GM19395 (cell line): ENCODE results near the gene SH3PXD2A.

ENCODE experiments used
- ATAC-seq: cut with Tn5 transposase; IDR thresholded peaks from one replicate; pipeline ENCODE4 v1.9.1; 2021; ENCODE audit warnings: mild to moderate bottlenecking, moderate library complexity; ENCODE audit not compliant: unreplicated experiment

Gene SH3PXD2A

GRCh38 chr10:103855424-103855823 is at the start of gene SH3PXD2A:
TSS of gene SH3PXD2A (minus strand) at chr10:103855576. CDS start at chr10:103855266, 310 bp downstream.
- no peak for ATAC-seq

GRCh38 chr10:103901299-103901698 is 45.9 kb upstream of the SH3PXD2A start:
- ATAC-seq: no peak

GRCh38 chr10:103899312-103899711 is 43.9 kb upstream of the SH3PXD2A start:
- ATAC-seq: no peak

- ATAC-seq: no peak
Measured at GRCh38 chr10:103897241-103897774, 41.9 kb upstream of the SH3PXD2A start.

GRCh38 chr10:103896225-103896624 is 40.8 kb upstream of the SH3PXD2A start:
- ATAC-seq: no peak

- ATAC-seq: no peak
Measured at GRCh38 chr10:103895411-103896186, 40.2 kb upstream of the SH3PXD2A start.

- ATAC-seq: no peak
Measured at GRCh38 chr10:103894441-103894864, 39.1 kb upstream of the SH3PXD2A start.

GRCh38 chr10:103893817-103894216 is 38.4 kb upstream of the SH3PXD2A start:
- ATAC-seq: no peak

GRCh38 chr10:103892181-103892580 is 36.8 kb upstream of the SH3PXD2A start:
- no peak for ATAC-seq

GRCh38 chr10:103890688-103891087 is 35.3 kb upstream of the SH3PXD2A start:
- no peak for ATAC-seq

GRCh38 chr10:103890194-103890658 is 34.9 kb upstream of the SH3PXD2A start:
- ATAC-seq: no peak

GRCh38 chr10:103889121-103889720 is 33.8 kb upstream of the SH3PXD2A start:
- ATAC-seq: no peak

- ATAC-seq: peak; percentile 75
Measured at GRCh38 chr10:103888113-103888841, 32.9 kb upstream of the SH3PXD2A start.

- ATAC-seq: no peak
Measured at GRCh38 chr10:103885617-103886016, 30.2 kb upstream of the SH3PXD2A start.

GRCh38 chr10:103884681-103885139 is 29.3 kb upstream of the SH3PXD2A start:
- ATAC-seq: no peak

- no peak for ATAC-seq
Measured at GRCh38 chr10:103882285-103883007, 27.1 kb upstream of the SH3PXD2A start.

GRCh38 chr10:103881416-103882284 is 26.3 kb upstream of the SH3PXD2A start:
- ATAC-seq: no peak

GRCh38 chr10:103879831-103880230 is 24.5 kb upstream of the SH3PXD2A start:
- ATAC-seq: no peak

- no peak for ATAC-seq
Measured at GRCh38 chr10:103879409-103879808, 24.0 kb upstream of the SH3PXD2A start.

GRCh38 chr10:103877861-103878260 is 22.5 kb upstream of the SH3PXD2A start:
- no peak for ATAC-seq
